T1000 (cell line): ENCODE data around the gene DNAJC6.

Source experiments
- DNase-seq: peaks from one replicate; lab custom pipeline; 2025; ENCODE audit warnings: mixed read lengths; lab: John Stamatoyannopoulos, UW

The DNAJC6 gene

DNA sequence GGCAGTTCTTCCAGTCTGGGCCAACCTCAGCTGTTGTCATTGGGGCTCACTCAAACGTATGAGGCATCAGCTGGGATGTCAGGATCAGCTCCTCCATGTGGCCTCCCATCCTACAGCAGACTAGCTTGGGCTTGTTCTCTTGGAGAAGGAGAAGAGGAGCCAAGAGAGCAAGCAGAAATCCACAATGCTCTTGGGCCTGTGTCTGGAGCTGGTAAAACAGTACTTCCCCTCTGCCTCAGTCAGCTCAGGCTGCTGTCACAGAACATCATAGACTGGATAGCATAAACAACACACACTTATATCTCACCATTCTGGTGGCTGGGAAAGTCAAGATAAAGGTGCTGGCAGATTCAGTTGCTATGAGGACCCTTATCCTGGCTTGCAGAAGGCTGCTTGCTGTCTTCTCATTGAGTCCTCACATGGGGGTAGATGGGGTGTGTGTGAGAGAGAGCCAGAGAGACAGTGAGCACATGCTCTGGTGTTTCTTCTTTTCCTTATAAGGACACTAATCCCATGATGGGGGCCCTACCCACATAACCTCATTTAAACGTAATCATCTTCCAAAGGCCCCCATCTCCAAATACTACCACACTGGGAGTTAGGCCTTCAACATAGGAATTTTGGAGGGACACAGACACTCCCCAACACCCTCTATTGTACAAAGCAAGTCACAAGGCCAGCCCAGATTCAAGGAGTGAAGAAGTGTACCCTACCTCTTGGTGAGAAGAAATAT lies 16.3 kb upstream of the DNAJC6 start:
- no peak for DNase-seq

DNA sequence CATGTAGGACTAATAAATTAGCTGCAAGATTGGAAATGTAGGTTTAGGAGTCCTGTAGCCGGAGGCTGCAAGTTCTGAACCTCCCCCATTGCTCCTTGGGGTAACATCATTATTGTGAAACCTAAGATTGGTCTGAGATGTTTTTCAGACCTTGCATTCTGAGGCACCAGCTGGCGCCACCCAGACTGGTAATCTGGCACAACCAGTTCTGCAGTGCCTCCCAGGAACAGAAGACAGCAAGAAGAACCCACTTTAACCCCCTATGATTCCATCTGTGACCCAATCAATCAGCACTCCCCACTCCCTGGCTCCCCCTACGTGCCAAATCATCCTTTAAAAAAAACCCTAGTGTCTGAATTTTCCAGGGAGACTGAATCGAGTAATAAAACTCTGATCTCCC lies 11.6 kb upstream of the DNAJC6 start:
- no peak for DNase-seq

DNA sequence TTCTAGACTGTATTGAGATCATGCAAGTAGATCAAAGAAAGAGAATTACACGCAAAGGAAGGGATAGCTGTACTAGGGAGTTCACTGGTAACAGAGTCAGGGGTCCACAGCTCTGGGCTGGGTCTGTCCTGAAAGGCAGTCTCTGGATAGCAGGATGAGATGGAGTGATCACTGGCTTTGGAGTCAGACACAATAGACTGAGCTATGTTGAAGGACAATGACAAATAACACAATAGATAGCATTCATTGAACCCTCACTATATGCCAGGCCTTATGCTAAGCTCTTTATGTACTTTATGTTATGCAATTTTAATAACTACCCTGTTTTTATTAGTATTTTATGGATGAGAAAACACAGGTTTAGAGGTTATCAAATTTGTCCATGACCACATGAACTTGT lies 10.0 kb upstream of the DNAJC6 start:
- no peak for DNase-seq

DNA sequence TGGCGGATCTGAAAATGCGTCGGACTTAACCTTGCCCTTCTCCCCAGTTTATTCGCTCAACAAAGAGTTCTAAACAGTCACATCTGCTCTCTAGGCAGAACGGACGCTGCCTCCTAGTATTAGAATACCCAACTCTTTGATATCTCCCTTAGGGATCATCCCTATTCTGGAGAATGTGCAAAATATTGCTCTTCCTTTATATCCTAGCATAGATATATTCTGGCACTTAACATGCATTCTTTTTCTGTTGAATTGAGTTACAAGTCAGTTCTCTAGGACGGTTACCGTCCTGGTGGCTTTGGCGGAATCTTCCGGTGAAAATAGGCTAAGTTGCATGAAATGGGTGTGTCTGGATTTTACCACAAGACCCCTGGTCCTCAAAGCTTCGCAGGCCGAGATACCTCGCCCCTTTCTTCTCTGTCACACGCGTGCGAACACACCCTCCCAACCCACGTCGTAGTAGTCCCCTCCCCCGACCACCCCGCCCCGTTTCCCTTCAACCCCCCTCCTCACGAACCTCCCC lies 501 bp upstream of the DNAJC6 start:
- no peak for DNase-seq

DNA sequence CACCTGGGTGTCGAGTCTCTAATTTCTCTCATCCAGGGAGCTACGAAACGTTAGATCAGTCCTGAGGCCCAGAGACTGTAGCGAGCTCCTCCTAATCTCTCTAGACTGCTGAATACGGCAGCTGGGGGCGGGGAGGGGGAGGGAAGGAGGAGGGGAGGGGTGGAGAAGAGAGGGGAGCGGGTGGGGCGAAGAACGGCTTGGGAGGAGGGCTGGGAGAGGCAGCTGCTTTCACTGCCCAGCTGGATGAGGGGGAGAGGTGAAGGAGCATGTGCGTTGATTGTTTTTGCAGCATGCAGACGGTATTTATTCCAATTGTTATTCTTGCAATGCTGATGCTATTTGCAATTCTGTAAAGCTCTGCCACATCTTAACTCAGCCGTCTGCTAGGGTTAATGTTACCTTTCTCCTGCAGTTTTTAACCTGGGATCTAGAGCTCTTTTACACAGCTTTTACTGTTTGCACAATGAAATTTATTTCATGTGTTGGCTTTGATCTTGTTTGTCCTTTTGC lies 790 bp downstream of the DNAJC6 start:
- DNase-seq = no peak

DNA sequence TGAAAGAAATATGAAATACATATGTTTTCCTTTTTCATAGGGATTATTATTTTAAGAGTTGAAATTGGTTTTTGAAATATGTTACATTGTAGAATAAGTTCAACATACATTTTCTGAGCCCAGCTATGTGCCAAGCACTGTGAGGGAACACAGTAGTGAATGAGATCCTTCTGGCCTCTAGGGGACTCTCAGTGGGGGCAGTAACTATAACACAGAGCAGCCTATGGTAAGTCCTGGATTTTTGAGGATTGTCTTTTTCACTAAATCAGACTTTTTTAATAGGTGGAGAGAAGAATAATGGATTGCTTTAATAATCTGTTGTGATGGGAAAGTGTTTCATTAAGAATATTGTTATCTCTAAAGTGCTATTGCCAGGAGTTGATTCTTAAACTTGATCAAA lies 2.4 kb downstream of the DNAJC6 start:
- DNase-seq = no peak

DNA sequence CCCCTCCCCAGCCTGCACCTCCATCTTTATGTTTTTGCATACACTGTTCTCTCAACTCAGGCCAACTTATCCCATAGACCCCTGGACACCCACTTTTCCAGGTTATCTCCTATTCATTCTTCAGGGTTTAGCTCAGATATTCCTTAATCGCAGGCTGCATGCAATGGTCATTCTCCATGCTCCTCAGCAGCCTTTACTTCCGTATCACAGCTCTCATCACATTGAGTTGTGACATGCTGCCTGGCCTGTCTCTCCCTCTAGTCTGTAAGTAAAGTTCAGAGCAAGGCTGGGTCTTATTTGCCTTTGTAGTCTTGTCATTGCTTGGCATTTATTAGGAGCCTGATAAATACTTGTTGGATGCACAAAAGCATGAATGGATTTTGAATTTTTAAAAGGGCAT lies 6.9 kb downstream of the DNAJC6 start:
- DNase-seq = no peak

DNA sequence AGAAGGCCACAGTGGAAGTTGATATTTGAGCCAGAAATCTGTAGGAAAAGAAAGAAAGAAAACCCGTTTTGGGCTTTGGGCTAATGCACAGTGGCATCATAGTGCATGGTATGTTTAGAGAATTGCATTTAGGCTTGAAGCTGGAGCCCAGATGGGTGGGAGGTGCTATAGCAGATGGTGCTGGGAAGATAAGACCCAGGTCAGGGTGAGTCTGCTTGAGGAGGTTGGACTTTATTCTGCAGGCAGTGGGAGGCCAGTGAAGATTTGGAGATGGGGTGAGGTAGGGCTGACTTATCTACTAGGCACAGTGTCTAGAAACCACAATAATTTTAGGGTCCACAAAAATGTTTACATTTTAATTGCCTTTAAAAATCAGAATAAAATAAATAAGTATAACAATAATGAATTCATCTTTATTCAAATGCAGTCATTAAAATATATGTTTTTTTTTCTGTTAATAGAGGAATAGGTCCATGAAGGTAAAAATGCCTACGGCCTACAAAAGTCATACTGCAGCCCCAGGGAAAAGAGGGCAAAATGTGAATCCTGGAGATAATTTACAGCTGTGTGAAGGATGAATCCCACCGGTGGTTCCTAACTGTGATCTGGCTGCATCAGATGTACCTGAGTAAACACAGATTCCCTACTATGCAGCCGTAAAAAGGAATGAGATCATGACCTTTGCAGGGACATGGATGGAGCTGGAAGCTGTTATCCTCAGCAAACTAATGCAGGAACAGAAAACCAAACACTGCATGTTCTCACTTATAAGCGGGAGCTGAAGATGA lies 8.7 kb downstream of the DNAJC6 start:
- DNase-seq = no peak

DNA sequence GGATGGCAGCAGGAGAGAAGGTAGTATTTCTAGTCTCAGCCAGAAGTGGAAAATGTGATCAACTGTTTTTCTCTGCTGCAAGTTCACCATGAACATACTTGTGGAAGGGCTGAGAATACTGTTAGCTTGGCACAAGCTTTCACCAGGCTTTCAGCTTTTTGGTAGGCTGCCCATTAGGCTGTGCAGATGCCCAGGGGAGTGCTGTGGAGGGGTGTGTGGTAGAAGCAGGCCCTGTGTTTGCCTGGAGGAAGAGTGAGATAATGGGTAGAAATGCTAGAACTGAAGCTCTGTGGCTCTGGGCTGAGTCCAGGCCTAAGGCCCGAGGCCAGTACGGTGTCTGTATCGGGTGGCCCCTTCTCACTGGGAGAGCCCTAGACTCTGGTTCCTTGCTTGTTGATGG lies 9.8 kb downstream of the DNAJC6 start:
- no peak for DNase-seq

DNA sequence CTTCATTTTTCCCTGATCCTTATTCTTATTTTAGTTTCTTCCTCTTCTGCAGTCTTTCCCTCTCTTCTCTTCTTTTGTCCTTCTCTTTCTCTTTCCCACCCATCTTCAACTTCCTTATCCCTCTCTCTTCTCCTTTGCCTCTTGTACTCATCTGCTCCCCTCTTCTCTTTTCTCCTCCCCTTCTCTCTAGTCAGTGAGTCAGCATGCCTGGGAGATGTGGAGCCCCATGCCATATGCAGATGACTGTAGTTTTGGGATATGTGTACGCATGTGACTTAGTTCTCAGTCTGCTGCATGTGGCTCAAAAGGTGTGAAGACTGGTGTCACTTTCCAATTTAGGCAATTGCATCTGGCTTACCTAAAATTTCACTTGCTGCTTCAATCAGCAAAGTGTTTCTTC lies 10.4 kb downstream of the DNAJC6 start:
- no peak for DNase-seq

DNA sequence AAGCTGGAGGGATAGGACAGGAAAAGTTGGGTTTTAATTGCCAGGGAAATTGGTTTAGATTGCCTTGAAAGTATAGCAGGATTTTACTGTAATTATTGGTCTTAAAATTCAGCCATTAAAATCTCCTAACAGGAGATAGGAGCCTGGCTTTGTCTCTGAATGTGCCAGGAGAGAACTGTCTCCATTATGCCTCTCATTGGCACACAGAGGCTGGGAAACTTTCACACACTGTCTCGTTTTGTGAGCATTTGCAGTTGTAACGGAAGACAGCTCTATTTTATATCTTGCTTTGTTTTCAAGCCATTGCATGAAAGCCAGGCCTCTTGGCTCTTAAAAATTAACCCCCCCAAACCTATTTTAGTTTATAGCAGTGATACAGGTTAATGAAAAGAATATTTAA lies 12.5 kb downstream of the DNAJC6 start:
- DNase-seq = no peak

DNA sequence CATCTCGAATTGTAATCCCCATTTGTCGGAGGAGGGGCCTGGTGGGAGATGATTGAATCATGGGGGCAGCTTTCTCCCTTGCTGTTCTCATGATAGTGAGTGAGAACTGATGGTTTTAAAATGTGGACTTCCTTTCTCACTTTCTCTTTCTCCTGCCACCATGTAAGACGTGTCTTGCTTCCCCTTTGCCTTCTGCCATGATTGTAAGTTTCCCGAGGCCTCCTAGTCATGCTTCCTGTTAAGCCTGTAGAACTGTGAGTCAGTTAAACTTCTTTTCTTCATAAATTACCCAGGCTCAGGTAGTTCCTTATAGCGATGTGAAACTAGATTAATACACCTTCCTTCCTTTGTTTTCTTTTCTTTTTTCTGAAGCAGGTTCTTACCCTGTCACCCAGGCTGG lies 13.9 kb downstream of the DNAJC6 start:
- DNase-seq = no peak

DNA sequence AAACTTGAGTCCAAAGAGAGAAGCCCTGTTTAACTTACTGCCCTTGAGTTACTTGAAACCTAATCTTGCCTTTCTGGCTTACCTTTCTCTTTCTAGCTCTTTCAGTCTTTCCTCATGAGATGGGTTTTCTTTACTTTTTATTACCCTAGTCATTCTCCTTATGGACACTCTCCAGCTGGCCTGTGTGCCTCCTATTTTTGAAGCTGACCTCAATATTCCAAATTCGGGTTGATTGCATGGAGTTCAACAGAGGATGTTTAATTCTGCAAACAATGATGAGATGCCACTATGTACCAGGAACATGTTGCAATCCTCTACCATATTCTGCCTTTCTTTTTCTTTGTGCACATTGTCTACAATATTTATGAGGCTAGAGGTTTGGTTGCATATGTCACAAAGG lies 20.7 kb downstream of the DNAJC6 start:
- DNase-seq = no peak

DNA sequence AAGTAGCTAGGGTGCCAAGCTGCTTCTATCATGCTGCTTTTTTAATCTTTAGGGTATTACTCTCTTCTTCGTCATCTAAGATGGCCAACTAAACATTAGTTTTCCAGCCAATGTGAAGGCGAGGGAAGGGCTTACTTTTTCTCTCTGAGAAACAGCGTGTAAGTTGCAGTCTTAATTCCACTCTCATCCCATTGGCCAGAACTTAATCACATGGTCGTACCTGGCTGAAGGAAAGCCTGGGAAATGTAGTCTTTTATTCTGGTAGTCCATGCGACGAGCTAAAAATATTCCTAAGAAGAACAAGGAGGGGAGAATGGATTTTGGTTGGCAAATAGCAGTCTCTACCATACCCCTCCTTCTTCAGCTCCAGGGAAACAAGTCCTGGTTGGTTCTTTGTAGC lies 21.5 kb downstream of the DNAJC6 start:
- DNase-seq = no peak

DNA sequence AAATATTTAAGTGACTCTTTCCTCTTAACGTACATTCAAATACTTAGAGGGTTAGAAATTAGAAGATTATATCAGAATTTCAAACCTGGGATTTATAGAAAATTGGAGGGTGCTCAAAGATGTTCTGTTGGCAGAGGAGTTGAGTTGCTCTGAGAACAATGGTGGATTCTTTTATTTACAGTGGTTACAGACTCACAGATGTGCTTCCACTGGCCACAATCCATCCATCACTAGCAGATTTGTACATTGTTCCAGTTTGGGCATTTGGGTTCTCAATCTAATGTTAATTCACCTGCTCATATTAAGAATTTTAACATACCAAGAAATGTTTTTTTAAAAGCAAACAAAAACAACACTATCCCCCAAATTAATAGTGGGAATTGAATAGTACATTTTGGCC lies 23.5 kb downstream of the DNAJC6 start:
- no peak for DNase-seq

DNA sequence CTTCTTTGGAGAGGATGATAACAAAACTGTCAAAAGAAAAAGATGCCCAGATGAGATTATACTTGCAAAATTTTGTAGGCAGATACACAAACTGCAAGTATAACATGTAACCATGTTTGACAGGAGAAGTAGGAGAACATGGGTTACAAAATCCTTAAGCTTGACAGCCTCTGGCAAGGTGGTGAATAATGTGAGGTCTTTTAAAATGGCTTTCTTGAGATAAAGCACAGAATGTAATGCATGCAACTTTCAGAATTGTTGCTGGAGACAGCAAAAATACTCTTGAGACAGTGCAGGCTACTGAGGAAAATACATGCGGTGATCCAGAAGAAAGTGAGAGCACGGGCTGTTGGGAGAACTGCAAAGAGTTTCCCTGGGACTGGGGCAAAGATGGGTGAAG lies 24.7 kb downstream of the DNAJC6 start:
- DNase-seq = no peak

DNA sequence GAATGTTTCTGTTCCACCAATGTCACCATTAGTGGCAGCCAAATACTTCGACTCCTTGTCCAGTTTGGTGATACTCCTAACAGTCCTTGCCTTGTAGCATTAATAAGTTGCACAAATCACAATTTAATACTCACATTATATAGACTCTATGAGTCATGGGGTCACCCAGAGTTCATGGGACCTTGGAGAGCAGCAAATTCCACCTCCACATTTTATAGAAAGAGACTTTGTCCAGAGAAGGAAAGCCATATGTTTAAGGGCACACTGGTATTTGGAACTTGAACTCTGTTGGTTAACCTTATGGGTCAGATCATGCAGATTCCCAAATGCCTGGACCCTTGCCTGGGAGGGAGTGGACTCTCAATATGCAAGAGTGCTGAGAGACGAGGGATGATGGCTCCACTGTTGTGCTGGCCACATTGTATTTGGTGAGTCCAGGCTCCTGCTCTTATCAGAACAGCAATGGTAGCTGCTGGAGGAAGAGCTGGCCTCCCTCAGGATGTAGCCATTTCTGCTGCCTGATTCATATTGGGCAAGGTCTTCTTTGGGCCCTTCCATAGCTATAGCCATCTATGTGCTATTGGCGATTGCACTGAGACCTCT lies 30.6 kb downstream of the DNAJC6 start:
- no peak for DNase-seq

DNA sequence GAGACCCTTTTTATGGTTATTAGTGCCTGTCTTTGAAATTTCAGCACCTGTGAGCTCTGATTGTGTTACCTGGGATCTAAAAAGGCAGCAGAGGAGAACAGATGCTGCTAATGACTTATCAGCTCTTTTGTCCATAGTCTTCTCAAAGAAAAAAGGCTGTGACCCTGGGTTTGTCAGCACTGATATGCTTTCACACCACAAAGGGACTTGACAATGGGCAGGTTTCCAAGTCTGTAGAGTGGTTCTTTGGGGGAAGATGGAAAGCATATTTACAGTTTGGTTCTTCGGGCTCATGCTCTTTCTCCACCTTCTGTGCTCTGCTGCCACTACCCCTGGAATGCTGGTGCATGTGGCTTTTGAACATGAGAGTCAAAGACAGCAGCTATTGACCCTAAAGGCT lies 32.0 kb downstream of the DNAJC6 start:
- DNase-seq = no peak

DNA sequence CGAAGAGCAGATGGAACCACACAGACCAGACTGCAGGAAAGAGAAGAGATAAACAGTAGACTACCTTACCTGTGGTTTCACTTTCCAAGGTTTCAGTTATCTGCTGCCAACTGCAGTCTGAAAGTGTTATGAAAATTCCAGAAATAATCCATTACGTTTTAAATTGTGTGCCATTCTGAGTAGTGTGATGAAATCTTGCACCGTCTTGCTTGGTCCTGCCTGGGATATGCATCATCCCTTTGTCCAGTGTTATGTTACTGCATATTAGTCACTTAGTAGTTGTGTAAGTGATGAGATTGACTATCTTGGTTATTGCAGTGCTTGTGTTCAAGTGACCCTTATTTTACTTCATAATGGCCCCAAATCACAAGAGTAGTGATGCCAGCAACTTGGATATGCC lies 33.9 kb downstream of the DNAJC6 start:
- no peak for DNase-seq

DNA sequence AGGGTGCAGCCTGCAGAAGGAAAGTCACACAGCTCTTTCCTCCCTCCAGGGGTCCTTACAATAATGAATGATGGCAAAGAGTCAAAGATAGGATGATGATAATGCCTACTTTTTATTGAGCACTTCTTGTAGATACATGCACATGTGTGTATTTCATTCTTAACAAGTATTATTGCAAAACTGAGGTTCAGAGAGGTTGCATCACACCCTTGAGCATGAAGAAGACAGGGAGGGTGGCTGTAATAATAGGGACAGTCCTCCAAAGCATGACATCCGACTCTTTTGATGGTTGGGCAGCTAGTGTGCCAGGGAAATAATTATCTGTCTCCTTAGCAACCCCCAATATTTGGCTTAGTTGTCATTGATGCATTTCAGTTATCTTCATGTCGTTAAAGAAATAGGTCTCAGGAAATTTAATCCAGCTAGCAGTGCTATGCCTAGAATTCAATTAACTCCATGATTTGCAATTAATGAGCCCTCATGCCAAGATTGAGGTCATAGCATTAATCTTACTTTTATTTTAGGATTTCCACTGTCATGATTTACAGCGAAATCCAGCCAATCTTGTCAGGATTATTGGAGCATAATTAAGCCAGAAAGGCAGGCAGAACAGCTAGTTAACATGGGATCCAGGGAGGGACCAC lies 35.0 kb downstream of the DNAJC6 start:
- DNase-seq = no peak

DNA sequence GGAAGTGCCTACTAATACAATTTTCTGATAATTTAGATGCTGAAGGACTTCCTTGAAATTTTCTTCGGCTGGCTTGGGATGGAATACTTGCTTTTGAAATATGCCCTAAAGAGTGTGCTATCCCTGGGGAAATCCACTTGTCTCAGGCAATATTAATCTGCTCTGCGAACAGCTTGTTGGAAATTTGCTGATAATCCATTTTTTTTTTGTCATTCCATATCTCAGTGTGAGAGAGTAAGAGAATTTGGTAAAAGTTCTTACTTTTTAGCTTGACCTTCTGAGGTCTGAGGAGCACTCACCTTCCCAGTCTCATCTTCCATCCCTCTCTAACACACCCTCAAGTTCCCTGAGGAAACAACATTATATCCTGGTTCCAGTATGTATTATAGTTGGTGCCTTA lies 36.8 kb downstream of the DNAJC6 start:
- no peak for DNase-seq

DNA sequence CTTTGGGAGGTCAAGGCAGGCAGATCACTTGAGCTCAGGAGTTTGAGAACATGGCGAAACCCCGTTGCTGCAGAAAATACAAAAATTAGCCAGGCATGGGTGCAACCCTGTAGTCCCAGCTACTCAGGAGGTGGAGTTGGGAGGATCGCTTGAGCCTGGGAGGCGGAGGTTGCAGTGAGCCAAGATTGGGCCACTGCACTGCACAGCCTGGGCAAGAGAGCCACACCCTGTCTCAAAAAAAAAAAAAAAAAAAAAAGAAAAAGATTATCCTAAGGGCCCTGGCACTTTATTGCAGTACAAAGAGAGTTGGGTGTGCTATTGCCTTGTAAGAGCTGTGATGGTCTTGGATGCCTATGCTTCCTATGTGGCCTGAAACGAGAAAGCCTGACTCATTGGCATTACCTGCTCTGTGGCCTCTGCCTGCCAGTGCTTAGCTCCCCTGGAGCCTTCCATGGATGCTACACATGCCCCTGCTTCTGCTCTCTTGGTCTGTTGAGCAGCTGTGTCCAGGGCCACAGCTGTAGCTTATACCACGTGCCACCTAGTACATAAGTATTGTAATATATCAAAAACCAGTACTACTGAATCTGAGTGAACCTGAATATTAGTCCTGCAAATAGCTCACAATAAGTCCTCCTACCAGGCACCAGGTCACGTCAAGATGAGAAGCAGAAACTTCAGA lies 45.8 kb downstream of the DNAJC6 start:
- DNase-seq = no peak
